ENCODE results near the gene SLC5A10. TPM values are rescaled to one million over a fixed set of nuclear protein-coding genes. Genes with fewer than 3 reads are reported as not detected.

The SLC5A10 gene
- total RNA-seq, 1 donor from 2014 or later = not detected

DNA sequence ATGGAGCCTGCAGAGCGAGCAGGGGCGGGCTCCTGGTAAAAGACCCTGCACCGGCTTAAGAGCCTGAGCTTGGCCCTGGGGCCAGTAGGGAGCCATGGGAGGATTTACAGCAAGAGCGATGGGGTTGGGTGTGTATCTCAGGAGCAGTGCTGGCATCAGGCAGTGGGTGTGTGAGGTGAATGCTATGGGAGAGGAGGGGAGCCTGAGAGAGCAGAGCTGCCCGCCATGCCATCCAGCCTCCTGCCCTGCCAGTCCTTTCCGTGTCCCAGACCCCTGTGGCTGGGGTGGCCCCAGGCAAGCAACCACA lies 29.3 kb downstream of the SLC5A10 start:
- FAIRE-seq = no peak
- no peak for DNase-seq (ENCODE audit: low spot score in 2 of 2)

DNA sequence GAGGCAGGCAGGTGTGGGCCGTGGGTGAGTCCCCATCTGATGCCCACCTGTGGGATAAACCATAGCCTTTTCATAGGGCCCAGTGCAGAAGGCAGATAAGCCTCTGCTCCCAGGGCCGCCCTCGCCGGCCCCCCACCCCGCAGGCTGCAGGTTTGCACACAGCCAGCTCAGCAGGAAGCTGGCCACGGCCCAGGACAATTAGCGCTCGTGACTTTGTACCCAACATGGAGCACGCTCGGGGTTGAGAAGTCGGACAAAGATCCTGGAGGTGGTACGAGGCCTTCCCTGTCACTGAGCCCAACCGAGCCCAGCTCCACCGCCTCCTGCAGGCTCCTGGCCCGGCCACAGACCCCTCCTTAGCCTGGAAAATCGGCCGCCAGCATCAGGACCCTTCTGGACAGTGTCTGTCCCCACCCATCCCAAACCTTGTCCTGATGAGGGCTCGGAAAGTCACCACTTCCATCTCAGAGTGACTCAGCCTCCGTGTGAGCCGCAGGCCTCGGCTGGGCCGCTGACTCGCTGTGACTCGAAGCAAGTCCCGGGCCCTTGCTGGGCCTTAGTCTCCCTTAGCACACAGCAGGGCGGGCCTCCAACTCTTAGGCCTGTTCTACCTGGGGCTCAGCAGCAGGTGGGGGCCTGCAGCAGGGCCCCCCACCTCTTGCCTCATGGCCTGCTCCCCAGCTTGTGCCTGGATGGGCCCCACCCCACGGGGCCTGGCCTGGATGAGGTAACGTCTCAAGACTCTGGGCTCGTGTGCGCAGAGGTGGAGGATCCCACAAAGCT lies 29.9 kb downstream of the SLC5A10 start:
- no peak for FAIRE-seq
- no peak for DNase-seq (ENCODE audit: low spot score in 2 of 2)

DNA sequence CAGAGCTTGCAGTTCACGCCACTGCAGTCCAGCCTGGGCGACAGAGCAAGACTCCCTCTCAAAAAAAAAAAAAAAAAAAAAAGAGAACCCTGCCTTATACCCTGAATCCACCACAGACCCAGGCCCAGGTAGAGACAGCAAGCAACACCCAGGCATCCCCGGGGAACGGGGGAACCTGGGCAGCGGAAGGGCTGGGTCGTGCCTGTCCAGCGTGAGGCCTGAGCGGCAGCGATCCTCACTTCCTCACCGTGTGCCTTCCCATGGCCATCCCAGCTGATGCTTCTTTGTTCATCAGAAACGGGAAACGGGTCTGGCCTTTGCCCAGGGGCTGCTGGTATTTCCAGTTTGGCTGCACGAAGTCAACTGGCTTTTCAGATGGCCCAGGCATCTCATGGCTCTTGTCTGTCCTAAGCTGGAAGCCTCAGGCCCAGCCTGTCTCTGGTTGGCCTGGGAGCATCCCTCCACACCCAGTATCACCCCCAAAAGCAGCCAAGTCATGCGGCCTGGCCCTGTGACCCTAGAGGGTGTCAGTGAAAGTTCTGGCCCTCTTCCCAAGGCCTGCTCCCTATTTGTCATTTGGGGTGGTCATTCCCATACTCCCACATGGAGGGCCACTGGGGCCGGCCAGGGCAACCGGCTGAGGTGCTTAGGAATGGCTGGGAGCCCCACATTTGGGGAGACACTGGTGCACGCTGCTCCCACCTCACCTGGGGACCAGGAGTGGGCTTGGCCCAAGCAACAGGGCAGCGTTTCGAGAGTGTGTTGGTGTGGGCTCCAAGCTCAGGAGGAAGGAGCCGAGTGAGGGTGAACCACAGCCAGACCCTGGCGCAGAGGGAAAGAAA lies 32.5 kb downstream of the SLC5A10 start:
- FAIRE-seq (no peak), DNase-seq (ENCODE audit: low spot score in 2 of 2) (no peak)

DNA sequence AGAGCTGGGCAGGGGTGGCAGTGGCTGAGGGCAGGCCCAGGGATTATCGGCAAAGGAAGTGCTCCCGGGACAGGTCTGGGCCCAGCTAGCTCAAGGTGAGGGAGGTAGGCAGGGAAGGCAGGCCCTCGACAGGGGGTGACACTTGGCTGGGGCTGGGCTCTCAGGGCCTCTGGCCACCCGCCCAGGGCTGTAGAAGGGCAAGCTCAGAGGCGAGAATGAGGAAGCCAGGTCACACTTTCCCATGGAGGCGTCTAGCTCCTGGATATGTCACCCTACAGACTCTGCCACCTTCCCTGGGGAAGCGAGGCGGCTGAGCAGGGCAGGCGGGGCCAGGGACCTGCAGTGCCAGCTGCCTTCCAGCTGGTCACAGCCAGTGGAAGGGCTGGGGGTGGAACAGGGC lies 33.5 kb downstream of the SLC5A10 start:
- DNase-seq (ENCODE audit: low spot score in 2 of 2) (no peak), FAIRE-seq (no peak)

DNA sequence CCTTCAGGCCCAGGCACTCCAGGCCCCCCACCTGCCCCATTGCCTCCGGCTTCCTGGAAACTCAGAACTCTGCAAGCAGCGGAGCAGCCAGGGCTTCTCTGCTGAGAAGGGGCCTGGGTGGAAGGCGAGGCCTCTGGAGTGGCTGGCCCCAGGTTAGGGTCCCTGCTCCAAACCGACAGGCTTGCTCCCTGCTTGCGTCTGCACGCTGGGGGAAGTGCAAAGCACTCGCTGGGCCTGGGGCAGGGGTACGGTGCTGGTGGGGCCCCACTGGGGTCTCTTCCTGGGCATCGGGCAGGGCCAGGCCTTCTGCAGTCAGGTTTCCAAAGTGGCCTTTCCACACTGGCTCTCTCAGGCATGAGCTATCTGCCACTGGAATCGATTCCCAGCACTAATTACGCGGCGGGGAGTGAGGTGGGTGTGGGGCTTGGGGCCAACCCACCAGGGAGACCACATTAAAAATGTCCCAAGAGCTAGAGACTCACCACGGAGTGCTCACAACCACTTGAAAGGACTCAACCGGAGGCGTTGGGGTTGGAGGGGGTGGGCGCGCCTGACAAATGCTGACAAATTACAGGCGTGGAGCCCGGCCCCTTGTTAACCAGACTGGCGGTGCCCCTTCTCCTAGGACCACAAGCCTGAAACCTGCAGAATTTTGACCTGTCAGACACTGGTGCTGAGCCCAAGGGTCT lies 34.7 kb downstream of the SLC5A10 start:
- no peak for DNase-seq (ENCODE audit: low spot score in 2 of 2)
- FAIRE-seq = no peak

DNA sequence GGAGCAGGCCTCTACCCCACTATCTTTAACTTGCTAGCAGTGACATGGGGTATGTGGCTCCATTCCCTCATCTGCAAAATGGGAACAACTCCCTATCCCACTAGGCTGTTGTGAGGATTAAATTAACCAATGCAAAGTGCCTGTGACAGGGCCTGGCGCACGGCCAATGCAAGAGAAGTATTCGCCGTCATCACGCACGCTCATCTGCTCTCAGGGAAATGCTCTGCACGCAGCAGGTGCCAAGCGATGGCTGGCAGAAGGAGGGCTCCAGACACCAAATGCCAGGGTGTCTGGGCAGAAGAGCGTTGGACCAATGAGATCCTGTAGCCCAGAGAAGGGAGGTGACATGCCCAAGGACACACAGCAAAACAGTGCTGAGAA lies 35.3 kb downstream of the SLC5A10 start:
- FAIRE-seq (no peak), DNase-seq (ENCODE audit: low spot score in 2 of 2) (no peak)

DNA sequence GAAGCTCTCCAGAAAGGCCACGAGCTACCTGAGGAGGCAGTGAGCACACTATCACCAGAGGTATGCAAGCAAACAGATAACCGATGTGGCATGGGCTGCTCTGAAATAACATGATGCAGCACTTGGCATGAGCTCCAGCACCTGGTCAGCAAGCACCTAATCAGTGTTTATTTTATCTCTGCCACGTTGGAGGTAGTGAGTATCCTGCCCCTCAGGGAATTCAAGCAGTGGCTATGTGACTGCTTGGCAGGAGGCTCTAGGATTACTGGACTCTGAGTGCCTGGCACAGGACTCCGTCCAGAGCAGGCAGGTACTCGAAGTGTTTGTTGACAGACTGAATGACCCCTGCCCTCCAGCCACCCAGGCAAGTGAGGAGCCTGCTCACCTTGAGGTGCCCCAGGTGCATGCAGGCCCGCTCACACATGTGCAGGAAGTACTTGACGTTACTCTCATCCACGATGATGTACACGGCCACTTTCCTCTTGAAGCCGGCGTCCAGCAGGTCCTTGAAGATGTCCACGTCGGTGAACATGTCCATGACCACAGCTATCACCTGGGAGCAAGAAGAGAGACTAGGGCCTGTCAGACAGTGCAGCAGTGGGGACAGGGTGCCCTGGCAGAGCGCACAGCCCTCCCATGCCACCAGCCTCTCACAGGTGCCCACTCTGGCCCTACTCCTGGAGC lies 36.0 kb downstream of the SLC5A10 start:
- FAIRE-seq (no peak), DNase-seq (ENCODE audit: low spot score in 2 of 2) (no peak)

DNA sequence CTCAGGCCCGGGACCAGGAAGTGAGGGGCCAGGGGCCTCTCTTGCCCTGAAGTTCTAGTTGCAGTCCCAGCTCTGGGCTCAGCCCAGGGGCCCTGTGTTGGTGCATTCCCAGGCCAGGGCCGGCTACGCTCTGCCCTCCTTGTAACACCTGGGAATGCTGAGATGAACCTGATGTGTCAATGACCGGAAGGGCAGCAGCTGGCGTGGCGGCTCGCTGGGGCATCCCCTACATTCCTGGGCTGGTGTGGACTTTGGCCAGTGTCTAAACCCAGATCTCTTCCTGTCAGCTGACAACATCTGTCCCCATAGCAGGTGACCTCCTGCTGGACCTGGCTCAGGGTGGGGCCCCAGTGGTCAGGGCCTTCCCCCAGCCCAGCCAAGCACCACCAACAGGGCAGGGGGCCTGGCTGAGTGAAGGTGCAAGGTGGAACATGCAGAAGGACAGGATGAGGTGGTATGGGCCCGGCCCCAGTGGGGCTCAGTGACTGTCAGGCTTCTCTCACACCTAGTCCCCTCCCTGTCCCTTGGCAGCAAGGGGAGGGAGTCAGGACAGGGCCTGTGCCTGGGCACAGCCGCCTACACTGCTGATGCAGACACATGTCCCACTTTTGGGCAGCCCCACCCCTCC lies 36.7 kb downstream of the SLC5A10 start:
- FAIRE-seq (no peak), DNase-seq (ENCODE audit: low spot score in 2 of 2) (no peak)

DNA sequence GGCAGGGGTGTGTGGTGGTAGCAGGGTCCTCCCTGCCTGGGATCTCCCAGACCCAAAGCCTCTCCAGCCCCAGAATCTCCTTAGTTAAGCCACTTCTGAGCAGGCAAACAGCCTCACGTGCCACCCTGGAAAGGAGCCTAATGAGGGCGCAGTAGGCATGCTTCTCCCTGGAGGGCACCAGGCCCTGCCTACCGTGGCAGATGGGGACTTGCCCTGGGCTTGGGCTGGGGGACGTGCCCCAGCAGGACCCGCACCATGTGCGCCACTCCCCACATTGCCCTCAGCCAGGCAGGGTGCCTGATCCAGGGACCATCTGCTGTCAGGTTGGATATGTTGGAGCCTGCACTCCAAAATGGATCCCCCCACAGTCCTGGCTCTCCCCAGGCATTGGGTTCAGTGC lies 38.4 kb downstream of the SLC5A10 start:
- FAIRE-seq (no peak), DNase-seq (ENCODE audit: low spot score in 2 of 2) (no peak)

DNA sequence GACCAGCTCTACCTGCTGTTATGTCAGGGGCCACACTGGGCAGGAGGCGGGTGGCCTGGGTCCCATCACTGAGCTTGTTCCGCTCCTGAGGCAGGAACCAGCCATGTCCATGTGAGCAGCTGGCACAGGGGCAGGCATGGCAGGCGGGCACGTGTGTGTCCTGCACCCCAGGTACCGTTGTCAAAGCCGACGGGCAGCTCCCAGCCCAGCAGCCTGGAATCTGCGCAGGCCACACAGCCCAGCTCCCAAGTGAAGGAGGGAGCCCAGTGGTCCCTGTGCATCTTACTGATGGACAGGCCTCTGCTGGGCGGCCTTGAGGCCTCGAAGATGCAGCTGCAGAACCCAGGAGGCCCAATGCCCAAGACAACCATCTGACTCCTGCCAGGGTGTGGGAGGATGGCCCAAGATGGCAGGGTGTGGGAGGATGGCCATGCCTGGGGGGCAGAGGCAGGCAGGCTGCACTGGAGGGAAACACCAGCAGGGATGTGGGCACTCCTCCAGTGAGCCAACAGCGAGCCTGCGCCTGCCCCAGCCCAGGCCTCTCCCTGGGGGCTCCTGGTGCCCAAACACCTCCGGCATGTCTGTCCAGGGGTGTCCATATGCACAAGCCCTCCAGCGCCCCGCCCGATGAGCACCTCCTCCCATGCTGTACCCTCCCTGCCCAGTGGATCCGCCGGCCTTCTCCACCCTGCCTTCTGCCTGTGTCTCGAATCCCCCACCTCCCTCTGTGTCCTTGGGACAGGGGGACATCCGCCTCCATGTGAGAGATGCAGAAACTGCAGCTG lies 39.8 kb downstream of the SLC5A10 start:
- peak in 1 of 2 donors; percentile 49 for DNase-seq (ENCODE audit: low spot score in 2 of 2)
- no peak for FAIRE-seq

DNA sequence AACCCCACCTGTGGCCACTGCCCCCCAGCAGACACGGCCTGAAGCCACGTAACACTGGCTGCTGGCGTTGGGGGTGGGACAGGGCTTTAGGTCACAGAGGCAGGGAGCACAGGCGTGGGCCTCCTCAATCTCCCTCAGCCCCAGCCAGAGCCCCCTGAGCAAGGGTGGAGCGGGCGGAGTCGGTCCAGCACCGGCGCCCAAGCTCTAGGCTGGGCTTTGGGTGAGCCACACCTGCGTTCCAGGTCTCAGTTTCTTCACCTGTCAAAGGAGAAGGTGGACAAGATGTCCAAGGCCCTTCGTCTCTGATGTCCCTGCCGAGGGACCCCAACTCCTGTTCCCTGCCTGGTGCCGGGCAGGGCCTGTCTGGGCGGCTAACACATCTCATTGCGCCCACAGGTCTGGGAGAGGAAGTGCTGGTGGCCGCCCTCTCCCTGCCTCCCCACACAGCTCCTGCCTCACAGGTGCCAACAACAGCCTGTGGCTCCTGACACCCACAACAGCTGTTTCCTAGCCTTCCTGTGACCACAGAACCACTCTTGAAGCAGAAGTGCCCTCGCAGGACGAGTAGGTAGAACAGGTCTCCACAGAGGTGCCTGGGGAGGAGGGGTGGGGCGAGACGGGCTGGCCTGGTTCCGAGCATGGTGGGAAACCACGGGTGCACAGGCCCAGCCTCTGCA lies 40.6 kb downstream of the SLC5A10 start:
- FAIRE-seq (no peak), DNase-seq (ENCODE audit: low spot score in 2 of 2) (no peak)

DNA sequence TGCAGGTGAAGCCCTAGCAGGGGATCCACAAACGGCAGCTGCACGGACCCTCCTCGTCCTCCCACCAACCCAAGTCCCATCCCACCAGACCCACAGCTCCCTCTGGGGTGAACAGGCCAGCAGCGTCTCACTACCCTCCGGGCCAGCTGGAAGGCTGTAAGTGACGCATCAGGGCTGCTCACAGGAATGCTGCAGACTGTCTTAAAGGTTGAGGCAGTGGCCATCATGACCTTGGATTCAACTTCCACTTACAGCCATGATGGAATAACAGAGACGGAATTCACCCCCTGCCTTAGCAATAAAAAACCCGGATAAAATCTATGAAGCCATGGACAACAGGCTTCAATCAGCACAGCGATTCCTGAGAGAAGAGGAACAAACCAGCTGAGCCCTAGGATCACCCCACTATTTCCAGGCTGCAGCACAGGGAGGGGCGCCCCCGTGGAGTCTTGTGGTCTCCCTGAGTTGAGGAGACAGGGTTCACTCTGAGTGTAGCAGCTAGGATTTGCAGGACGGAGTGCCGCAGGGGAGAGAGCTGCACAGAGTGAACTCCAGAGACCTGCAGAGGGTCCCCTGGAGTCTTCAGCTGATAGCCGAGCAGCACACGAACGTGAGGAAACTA lies 42.1 kb downstream of the SLC5A10 start:
- FAIRE-seq (no peak), DNase-seq (ENCODE audit: low spot score in 2 of 2) (no peak)

DNA sequence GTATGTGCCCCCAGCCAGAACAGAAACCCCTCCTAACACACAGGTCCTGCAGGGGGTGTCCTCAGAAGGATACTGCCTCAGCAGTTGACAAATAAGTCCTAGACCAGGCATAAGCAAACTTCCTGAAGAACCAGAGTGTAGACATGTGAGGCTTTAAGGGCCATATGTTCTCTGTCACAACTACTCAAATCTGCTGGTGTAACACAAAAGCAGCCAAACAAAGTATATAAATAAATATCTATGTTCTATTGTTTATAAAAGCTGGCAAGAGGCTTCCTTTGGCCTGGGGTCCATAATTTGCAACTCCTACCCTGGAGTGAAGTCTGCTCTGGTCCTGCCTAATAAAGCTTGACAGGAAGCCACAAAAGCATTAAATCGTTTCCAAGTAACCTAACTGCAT lies 42.7 kb downstream of the SLC5A10 start:
- DNase-seq (ENCODE audit: low spot score in 2 of 2) (no peak), FAIRE-seq (no peak)

DNA sequence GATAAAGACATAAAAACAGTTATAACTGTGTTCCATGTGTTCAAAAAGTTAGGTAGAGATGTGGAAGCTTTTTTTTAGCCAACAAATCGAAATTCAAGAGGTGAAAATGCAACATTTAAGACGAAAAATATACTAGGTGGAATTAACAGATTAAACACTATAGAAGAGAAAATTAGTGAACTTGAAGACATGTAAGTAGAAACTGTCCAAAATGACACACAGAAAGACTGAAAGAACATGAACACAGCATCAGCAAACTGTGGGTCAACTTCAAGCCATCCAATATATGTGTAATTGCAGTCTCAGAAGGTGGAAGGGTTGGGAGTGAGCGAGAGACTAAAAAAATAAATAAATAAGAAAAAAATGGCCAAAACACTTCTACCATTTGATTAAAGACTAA lies 43.3 kb downstream of the SLC5A10 start:
- DNase-seq (ENCODE audit: low spot score in 2 of 2) (no peak), FAIRE-seq (no peak)

DNA sequence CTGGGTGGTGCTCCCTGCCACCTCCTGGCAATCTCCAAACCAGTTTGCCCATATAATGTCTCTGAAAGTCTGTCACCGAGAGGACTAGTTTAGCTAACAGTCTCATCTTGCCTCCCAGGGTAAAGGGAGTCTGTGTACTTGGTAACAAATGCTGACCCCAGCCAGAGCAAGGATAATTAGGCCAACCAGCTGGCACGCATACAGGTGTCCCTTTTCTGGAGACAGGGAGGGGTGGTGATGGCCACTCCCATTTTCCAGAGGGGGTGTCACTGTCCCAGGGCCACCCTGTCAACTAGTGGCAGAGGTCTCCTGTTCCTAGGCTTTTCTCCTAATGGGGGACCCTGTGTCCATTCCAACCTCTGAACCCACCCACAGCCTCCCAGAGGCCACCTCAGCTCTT lies 44.5 kb downstream of the SLC5A10 start:
- DNase-seq (ENCODE audit: low spot score in 2 of 2) = no peak
- no peak for FAIRE-seq

DNA sequence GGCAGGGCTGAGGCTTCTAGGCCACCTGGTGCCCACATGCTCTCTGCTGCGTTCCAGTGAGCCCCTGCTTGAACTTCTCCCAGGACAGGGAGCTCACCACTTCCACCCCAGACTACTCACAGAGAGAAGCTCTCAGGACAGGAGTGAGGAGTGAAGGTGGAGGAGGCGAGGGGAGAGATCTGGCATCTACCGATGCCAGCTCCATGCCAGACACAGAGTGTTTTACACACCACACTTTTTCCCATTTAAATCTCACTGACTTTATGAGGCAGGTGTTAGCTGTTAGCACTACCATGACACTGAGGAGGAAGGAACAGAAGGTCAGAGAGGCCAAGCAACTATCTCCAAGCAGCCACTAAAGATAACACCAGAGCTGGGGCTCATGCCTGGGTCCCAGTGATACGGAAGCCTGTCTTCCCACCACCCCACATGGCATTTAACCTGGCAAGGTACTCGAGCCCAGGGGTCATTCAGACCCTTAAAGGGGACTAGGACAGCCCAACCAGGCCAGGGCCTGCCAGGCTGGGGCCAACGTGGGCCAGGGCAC lies 45.8 kb downstream of the SLC5A10 start:
- FAIRE-seq (no peak), DNase-seq (ENCODE audit: low spot score in 2 of 2) (no peak)

DNA sequence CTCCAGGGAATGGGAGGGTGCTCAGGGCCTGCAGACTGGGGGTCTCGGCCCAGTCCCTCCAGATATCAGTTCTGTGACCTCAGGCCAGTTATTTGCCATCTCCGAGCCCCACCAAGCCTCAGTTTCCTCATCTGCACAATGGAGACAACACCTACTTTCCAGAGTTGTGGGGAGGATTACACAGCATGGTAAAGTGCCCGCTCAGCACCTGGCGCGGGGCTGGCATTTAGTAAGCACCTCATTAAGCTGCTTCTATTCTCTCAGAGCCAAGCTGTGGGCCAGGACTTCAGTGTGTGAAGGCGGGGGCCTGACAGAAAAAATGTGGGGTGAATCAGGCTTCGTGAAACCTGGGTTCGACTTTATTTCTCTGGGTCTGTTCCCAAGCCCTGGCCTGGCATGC lies 47.4 kb downstream of the SLC5A10 start:
- DNase-seq (ENCODE audit: low spot score in 2 of 2) = no peak
- no peak for FAIRE-seq

DNA sequence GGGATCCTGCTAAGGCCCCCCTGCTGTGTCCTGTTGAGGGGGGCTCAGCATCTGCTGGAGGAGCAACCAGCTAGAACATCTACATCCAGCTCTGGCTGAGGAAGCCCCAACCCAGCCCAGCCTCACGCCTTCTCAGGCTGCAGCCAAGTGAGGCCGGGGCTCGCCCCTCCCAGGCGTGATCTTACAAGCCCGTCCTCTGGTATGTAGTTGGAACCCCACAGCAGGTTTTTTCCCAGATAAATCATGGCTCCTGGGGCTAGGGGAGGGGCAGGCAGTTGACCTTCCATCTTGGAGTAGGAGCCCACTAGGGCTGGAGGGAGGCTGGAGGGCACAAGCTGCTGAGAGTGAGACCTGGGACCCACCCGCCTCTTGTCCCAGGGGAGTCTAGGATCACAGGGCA lies 47.9 kb downstream of the SLC5A10 start:
- FAIRE-seq (no peak), DNase-seq (ENCODE audit: low spot score in 2 of 2) (no peak)
